Epithelial cell of esophagus (primary cell): ENCODE data around the gene CTDP1.

ENCODE experiments used
- DNase-seq: peaks from one replicate; pipeline ENCODE4 v3.0.0; 2010; ENCODE audit warnings: low read depth
- H3K4me3 ChIP-seq: 2 replicates; pipeline ENCODE4 v1.5.1; 2011; ENCODE audit warnings: mild to moderate bottlenecking, low read length, control low read depth
- CTCF ChIP-seq: IDR thresholded peaks from 2 replicates; pipeline ENCODE4 v1.5.1; 2011; ENCODE audit warnings: low read depth, mild to moderate bottlenecking, low read length, control low read depth, inconsistent platforms; ENCODE audit not compliant: insufficient read depth; ENCODE audit errors: missing control alignments

CTDP1 gene

GRCh38 chr18:79786304-79786703 is 106.7 kb downstream of the CTDP1 start:
- no peak overlapping the region for H3K4me3 ChIP-seq
- no peak for DNase-seq
- no peak for TF ChIP-seq CTCF

GRCh38 chr18:79786786-79787526 is 107.4 kb downstream of the CTDP1 start:
- no peak overlapping the region for H3K4me3 ChIP-seq
- no peak for DNase-seq
- TF ChIP-seq CTCF, result no peak

GRCh38 chr18:79787527-79787864 is 107.9 kb downstream of the CTDP1 start:
- H3K4me3 ChIP-seq, result no peak overlapping the region
- TF ChIP-seq CTCF, result no peak
- DNase-seq, result no peak

- no peak overlapping the region for H3K4me3 ChIP-seq
- DNase-seq, result no peak
- no peak for TF ChIP-seq CTCF
These were observed 108.5 kb downstream of the CTDP1 start for GRCh38 chr18:79787865-79788733.

- H3K4me3 ChIP-seq, result no peak overlapping the region
- TF ChIP-seq CTCF, result no peak
- no peak for DNase-seq
These were observed 109.1 kb downstream of the CTDP1 start for GRCh38 chr18:79788734-79789085.

- DNase-seq, result no peak
- TF ChIP-seq CTCF, result no peak
- no peak overlapping the region for H3K4me3 ChIP-seq
These were observed 109.7 kb downstream of the CTDP1 start for GRCh38 chr18:79789091-79789891.
